Neural cell (in vitro differentiated cells): Measurements from ENCODE around the gene IGF2R. TPM values are rescaled to one million over a fixed set of nuclear protein-coding genes. Genes with fewer than 3 reads are reported as not detected.

Experiments
- H2AFZ ChIP-seq: fragments of 200-600, 300-800 bp; sonication (generic), shearing (Covaris generic); 2 replicates; pipeline ENCODE4 v1.6.0; 2014; ENCODE audit warnings: low read depth, mild to moderate bottlenecking, antibody characterized with exemption, low read length, moderate library complexity
- H3F3A ChIP-seq: fragments of 200-600 bp; shearing (Covaris generic); 2 replicates; pipeline ENCODE4 v1.6.1; 2016; ENCODE audit warnings: mild to moderate bottlenecking, moderate library complexity, mixed read lengths, antibody characterized with exemption, low read length; ENCODE audit not compliant: insufficient read depth, poor library complexity, severe bottlenecking
- H3K27ac ChIP-seq: fragments of 200-600, 300-800 bp; sonication (generic), shearing (Covaris generic); 2 replicates; pipeline ENCODE4 v1.5.1; 2014; ENCODE audit warnings: mild to moderate bottlenecking, low read length, moderate library complexity
- H3K27me3 ChIP-seq: fragments of 300-800, 200-600 bp; sonication (generic), shearing (Covaris generic); 2 replicates; pipeline ENCODE4 v1.6.0; 2014; ENCODE audit warnings: mild to moderate bottlenecking, low read depth, low read length, moderate library complexity; ENCODE audit not compliant: insufficient read depth
- H3K36me3 ChIP-seq: fragments of 300-800, 200-600 bp; sonication (generic), shearing (Covaris generic); 2 replicates; pipeline ENCODE4 v1.5.1; 2014; ENCODE audit warnings: mild to moderate bottlenecking, antibody characterized with exemption, low read length, moderate library complexity; ENCODE audit not compliant: insufficient read depth
- H3K4me2 ChIP-seq: fragments of 300-800, 200-600 bp; sonication (generic), shearing (Covaris generic); 2 replicates; pipeline ENCODE4 v1.6.0; 2014; ENCODE audit warnings: mild to moderate bottlenecking, low read length
- H3K4me3 ChIP-seq: fragments of 300-800, 200-600 bp; sonication (generic), shearing (Covaris generic); 2 replicates; pipeline ENCODE4 v1.5.1; 2014; ENCODE audit warnings: mild to moderate bottlenecking, low read length, moderate library complexity
- H3K79me2 ChIP-seq: fragments of 200-600 bp; shearing (Covaris generic); replicated peaks from 2 replicates; pipeline ENCODE4 v1.6.0; 2014; ENCODE audit warnings: mild to moderate bottlenecking, low read length, moderate library complexity; ENCODE audit not compliant: insufficient read depth
- H3K9ac ChIP-seq: fragments of 300-800, 200-600 bp; sonication (generic), shearing (Covaris generic); 2 replicates; pipeline ENCODE4 v1.6.1; 2016; ENCODE audit warnings: mild to moderate bottlenecking, low read length, mixed read lengths
- H3K9me2 ChIP-seq: fragments of 200-600 bp; shearing (Covaris generic); 2 replicates; pipeline ENCODE4 v1.6.1; 2016; ENCODE audit warnings: mild to moderate bottlenecking, low read length, mixed read lengths; ENCODE audit not compliant: insufficient read depth
- H3K9me3 ChIP-seq: fragments of 200-600, 300-800 bp; sonication (generic), shearing (Covaris generic); 2 replicates; pipeline ENCODE4 v1.6.1; 2016; ENCODE audit warnings: mild to moderate bottlenecking, mixed run types, low read length, moderate library complexity, mixed read lengths
- H4K20me1 ChIP-seq: fragments of 200-600 bp; shearing (Covaris generic); 2 replicates; pipeline ENCODE4 v1.6.1; 2016; ENCODE audit warnings: mild to moderate bottlenecking, mixed run types; ENCODE audit not compliant: insufficient read depth
- CTCF ChIP-seq: fragments of 450-650 bp; IDR thresholded peaks from 2 replicates; pipeline ENCODE4 v1.5.1; 2014; ENCODE audit warnings: antibody characterized with exemption, mild to moderate bottlenecking, moderate library complexity; ENCODE audit not compliant: poor library complexity, severe bottlenecking
- EP300 ChIP-seq: fragments of 450-650 bp; conservative IDR thresholded peaks from 2 replicates; pipeline ENCODE4 v1.6.1; 2014; ENCODE audit warnings: antibody characterized with exemption, mild to moderate bottlenecking, moderate library complexity; ENCODE audit not compliant: poor library complexity, severe bottlenecking
- EZH2 ChIP-seq: fragments of 200-600, 300-800 bp; shearing (Covaris generic), sonication (generic); IDR thresholded peaks from 2 replicates; pipeline ENCODE4 v1.6.1; 2014; ENCODE audit warnings: antibody characterized with exemption, low read length, borderline replicate concordance, mild to moderate bottlenecking; ENCODE audit not compliant: insufficient read depth, poor library complexity, severe bottlenecking
- MXI1 ChIP-seq: fragments of 450-650 bp; conservative IDR thresholded peaks from 2 replicates; pipeline ENCODE4 v1.6.1; 2014; ENCODE audit warnings: antibody characterized with exemption, mild to moderate bottlenecking; ENCODE audit not compliant: poor library complexity, severe bottlenecking
- POLR2AphosphoS5 ChIP-seq: IDR thresholded peaks from 2 replicates; pipeline ENCODE4 v1.6.1; 2012
- RAD21 ChIP-seq: fragments of 450-650 bp; conservative IDR thresholded peaks from 2 replicates; pipeline ENCODE4 v1.6.1; 2014; ENCODE audit warnings: antibody characterized with exemption, mild to moderate bottlenecking, moderate library complexity
- SMC3 ChIP-seq: fragments of 450-650 bp; conservative IDR thresholded peaks from 2 replicates; pipeline ENCODE4 v1.6.1; 2014; ENCODE audit warnings: antibody characterized with exemption, mild to moderate bottlenecking, moderate library complexity; ENCODE audit not compliant: poor library complexity
- TAF1 ChIP-seq: IDR thresholded peaks from 2 replicates; pipeline ENCODE4 v1.6.1; 2012; ENCODE audit warnings: low read depth
- polyA plus RNA-seq: library from polyadenylated mRNA; depleted of rRNA; stranded (reverse); fragments of >200 nt; gene quantifications from 2 replicates; pipeline ENCODE4 v1.2.3, GENCODE V29; 2014
- TF ChIP-seq, protein P1 (sequence below): IDR thresholded peaks from 2 replicates; pipeline ENCODE4 v1.6.1; 2012; ENCODE audit warnings: borderline replicate concordance

Gene IGF2R
- polyA plus RNA-seq, 1 donor from 2014 or later, result 15.0 TPM

DNA sequence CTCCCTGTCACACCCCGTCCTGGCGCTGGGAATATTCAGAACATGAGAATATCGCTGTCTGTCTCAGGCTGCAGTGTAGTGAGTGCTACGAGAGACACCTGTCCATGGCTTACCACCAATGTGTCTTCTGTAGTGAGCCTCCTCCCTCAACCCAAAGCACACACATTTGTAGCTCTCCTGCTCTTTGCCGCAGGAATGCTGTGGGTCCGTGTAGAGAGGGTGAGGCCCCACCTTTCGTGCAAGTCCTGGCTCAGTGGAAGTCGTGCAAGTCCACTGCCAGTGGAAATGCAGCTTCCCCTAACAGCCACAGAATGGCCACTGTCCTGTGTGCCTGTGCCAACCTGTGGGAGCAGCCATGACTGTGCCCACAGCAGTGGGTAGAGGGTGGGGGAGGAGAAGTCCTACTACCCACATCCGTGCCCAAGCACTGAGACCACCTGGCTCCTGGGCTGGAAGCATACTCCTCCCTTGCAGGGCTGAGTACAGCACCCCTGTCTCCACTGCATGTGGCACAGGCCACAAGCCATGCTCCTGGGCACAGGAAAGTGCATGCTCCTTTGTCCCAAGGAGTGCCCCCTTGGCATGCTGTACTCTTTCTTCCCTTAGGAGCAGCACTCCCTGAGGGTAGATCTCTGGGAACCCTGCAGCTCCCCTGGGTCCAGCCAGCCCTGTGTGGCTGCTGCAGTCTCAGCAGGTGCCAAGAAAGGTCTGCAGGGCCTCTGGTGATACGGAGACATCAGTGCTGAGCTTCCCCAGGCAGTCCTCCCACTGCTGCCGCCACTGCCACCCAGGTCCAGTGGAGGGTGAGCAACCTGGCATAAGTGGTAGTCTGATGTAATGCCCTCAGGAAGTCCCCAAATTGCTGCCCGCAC lies 28.0 kb downstream of the IGF2R start:
- H3K9me3 ChIP-seq, result no peaks in the 10 kb centered on the region
- TF ChIP-seq, protein P1, sequence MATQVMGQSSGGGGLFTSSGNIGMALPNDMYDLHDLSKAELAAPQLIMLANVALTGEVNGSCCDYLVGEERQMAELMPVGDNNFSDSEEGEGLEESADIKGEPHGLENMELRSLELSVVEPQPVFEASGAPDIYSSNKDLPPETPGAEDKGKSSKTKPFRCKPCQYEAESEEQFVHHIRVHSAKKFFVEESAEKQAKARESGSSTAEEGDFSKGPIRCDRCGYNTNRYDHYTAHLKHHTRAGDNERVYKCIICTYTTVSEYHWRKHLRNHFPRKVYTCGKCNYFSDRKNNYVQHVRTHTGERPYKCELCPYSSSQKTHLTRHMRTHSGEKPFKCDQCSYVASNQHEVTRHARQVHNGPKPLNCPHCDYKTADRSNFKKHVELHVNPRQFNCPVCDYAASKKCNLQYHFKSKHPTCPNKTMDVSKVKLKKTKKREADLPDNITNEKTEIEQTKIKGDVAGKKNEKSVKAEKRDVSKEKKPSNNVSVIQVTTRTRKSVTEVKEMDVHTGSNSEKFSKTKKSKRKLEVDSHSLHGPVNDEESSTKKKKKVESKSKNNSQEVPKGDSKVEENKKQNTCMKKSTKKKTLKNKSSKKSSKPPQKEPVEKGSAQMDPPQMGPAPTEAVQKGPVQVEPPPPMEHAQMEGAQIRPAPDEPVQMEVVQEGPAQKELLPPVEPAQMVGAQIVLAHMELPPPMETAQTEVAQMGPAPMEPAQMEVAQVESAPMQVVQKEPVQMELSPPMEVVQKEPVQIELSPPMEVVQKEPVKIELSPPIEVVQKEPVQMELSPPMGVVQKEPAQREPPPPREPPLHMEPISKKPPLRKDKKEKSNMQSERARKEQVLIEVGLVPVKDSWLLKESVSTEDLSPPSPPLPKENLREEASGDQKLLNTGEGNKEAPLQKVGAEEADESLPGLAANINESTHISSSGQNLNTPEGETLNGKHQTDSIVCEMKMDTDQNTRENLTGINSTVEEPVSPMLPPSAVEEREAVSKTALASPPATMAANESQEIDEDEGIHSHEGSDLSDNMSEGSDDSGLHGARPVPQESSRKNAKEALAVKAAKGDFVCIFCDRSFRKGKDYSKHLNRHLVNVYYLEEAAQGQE, result no peak
- TF ChIP-seq EZH2 (no peak), SMC3 (no peak), RAD21 (no peak), CTCF (no peak), POLR2AphosphoS5 (no peak), MXI1 (no peak), EP300 (no peak), TAF1 (no peak)
- no peaks in the 10 kb centered on the region for H3K9me2 ChIP-seq
- no peak overlapping the region for H2AFZ ChIP-seq
- H3K4me2 ChIP-seq, result no peak overlapping the region
- H4K20me1 ChIP-seq, result no peaks in the 10 kb centered on the region
- no peaks in the 10 kb centered on the region for H3K36me3 ChIP-seq
- no peaks in the 10 kb centered on the region for H3K27me3 ChIP-seq
- no peak overlapping the region for H3K9ac ChIP-seq
- no peaks in the 10 kb centered on the region for H3F3A ChIP-seq
- no peak overlapping the region for H3K27ac ChIP-seq
- no peak overlapping the region for H3K4me3 ChIP-seq
- H3K79me2 ChIP-seq, result peaks cover 59% of the 10 kb centered on the region

DNA sequence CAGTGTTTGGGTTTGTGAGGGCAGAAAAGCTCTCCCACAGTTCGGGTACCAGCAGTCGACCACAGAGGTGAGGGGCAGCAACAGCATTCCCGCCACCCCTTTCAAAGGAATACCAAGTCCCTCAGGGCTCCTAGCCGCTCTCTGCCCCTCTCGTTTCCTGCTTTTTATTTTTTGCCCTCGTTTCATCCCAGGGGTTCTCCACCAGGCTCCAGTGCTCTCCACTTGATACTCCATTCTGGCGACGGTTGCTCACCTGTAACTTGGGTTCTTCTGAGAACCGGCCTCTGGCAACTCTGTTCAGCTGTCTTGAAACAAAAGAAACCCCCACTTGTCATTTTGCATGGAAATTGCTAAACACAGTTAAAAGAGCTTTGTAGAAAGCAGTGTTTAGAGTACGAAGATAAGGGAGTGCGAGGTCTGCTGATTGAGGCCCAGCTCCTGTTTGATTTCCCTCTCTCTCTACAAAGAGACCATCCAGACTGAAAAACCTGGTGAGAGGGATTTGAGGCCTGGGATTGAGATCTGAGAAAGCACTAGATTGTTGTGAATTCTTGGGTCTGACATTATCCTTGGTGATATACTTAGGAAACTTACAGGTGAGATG lies 28.7 kb downstream of the IGF2R start:
- Histone ChIP-seq H3K4me2 (no peak overlapping the region), H3F3A (no peaks in the 10 kb centered on the region), H4K20me1 (no peaks in the 10 kb centered on the region), H3K27ac (no peak overlapping the region), H3K4me3 (no peak overlapping the region), H3K9me3 (no peaks in the 10 kb centered on the region), H3K9ac (no peak overlapping the region), H3K27me3 (no peaks in the 10 kb centered on the region), H2AFZ (no peak overlapping the region), H3K9me2 (no peaks in the 10 kb centered on the region), H3K36me3 (no peaks in the 10 kb centered on the region), H3K79me2 (peaks cover 56% of the 10 kb centered on the region)
- TF ChIP-seq, protein P1, result no peak
- TF ChIP-seq SMC3 (no peak), MXI1 (no peak), RAD21 (no peak), TAF1 (no peak), POLR2AphosphoS5 (no peak), EZH2 (no peak), CTCF (no peak)
